K562 (cell line): ENCODE data around the gene RREB1. TPM values are rescaled to one million over a fixed set of nuclear protein-coding genes. Genes with fewer than 3 reads are reported as not detected.

ENCODE experiments used
- C11orf30 ChIP-seq: fragments of 450-650 bp; IDR thresholded peaks from 2 replicates; pipeline ENCODE4 v1.6.1; 2016; ENCODE audit warnings: low read depth, mild to moderate bottlenecking
- DMBX1 ChIP-seq: fragments of 250-450 bp; sonication (Bioruptor Pico); IDR thresholded peaks from 2 replicates; pipeline ENCODE4 v1.8.0; 2022; ENCODE audit warnings: inconsistent platforms, mild to moderate bottlenecking, moderate library complexity, borderline replicate concordance
- DNMT1 ChIP-seq: fragments of 450-650 bp; IDR thresholded peaks from 2 replicates; pipeline ENCODE4 v1.6.1; 2016; ENCODE audit warnings: antibody characterized with exemption, mild to moderate bottlenecking
- E2F3 ChIP-seq: fragments of 250-450 bp; sonication (Bioruptor Pico); IDR thresholded peaks from 2 replicates; pipeline ENCODE4 v1.4.0; 2020; ENCODE audit warnings: mild to moderate bottlenecking
- GTF2E2 ChIP-seq: fragments of 200-800 bp; sonication (Bioruptor generic); IDR thresholded peaks from 2 replicates; pipeline ENCODE4 v1.6.1; 2016; ENCODE audit warnings: missing genetic modification characterization, missing compliant biosample characterization
- MECOM ChIP-seq: fragments of 250-450 bp; sonication (Bioruptor Pico); IDR thresholded peaks from 2 replicates; pipeline ENCODE4 v1.8.0; 2022; ENCODE audit warnings: inconsistent platforms
- NR4A1 ChIP-seq, 2 experiments: fragments of 250-450 bp in 1 of 2; fragments of 450-650 bp in 1 of 2; sonication (Bioruptor Pico) in 1 of 2; IDR thresholded peaks; 2 replicates each; pipeline versions ENCODE4 v1.4.0 to v1.6.1; 2016 to 2020; ENCODE audit warnings: mild to moderate bottlenecking in 2 of 2, missing compliant biosample characterization in 1 of 2, missing genetic modification characterization in 1 of 2, moderate library complexity in 1 of 2
- TAF7 ChIP-seq: fragments of 450-650 bp; IDR thresholded peaks from 2 replicates; pipeline ENCODE4 v1.6.1; 2016; ENCODE audit warnings: missing genetic modification characterization, missing compliant biosample characterization
- TCF3 ChIP-seq: sonication (generic); formaldehyde crosslinking; IDR thresholded peaks from 2 replicates; pipeline ENCODE4 v1.4.0; 2020; ENCODE audit warnings: mild to moderate bottlenecking, missing genetic modification reagents
- TEAD4 ChIP-seq, 2 experiments: sonication (generic) in 1 of 2; formaldehyde crosslinking in 1 of 2; IDR thresholded peaks; 2 replicates each; pipeline versions ENCODE4 v1.6.1 to v1.8.0; 2012 to 2022; ENCODE audit warnings: borderline replicate concordance in 1 of 2, inconsistent platforms in 1 of 2, low read length in 1 of 2, mild to moderate bottlenecking in 1 of 2, missing genetic modification reagents in 1 of 2
- ZBTB17 ChIP-seq: fragments of 450-650 bp; formaldehyde crosslinking; IDR thresholded peaks from 2 replicates; pipeline ENCODE4 v1.4.0; 2020; ENCODE audit warnings: mild to moderate bottlenecking
- ZFPM2 ChIP-seq: fragments of 250-450 bp; sonication (Bioruptor Pico); IDR thresholded peaks from 2 replicates; pipeline ENCODE4 v1.5.1; 2022; ENCODE audit warnings: mild to moderate bottlenecking
- ZNF197 ChIP-seq: fragments of 200-800 bp; sonication (Bioruptor generic); IDR thresholded peaks from 2 replicates; pipeline ENCODE4 v1.6.1; 2016; ENCODE audit warnings: low read depth, missing genetic modification characterization, missing compliant biosample characterization
- polyA plus RNA-seq, 8 experiments: library from polyadenylated mRNA; depleted of rRNA in 4 of 8; stranded (reverse) in 5 of 8; unstranded in 3 of 8; fragments of >200 nt; fragmentation: Nextera tagmentation in 2 of 8; fragmentation: Illumina TruSeq in 1 of 8; extraction: Ambion mirVana in 2 of 8; extraction: Trizol in 1 of 8; gene quantifications; 2 replicates each; pipeline versions ENCODE4 v1.2.1 to v1.2.3, GENCODE V29; 2011 to 2014; ENCODE audit warnings: inconsistent platforms in 1 of 8, missing spikeins in 1 of 8
- total RNA-seq, 7 experiments: library from RNA; depleted of rRNA in 6 of 7; stranded (reverse); fragments of >200 nt in 6 of 7; fragmentation: Illumina TruSeq in 2 of 7; extraction: Trizol in 2 of 7; gene quantifications; 2 replicates each; pipeline versions ENCODE4 v1.2.1 to v1.2.3, GENCODE V29; 2011 to 2021; ENCODE audit warnings: low replicate concordance in 1 of 7
- TF ChIP-seq, protein P1 (sequence below): sonication (generic); formaldehyde crosslinking; IDR thresholded peaks from 2 replicates; pipeline ENCODE4 v1.8.0; 2023; ENCODE audit warnings: mild to moderate bottlenecking, missing genetic modification reagents
- TF ChIP-seq, protein P2 (sequence below): sonication (generic); formaldehyde crosslinking; IDR thresholded peaks from 2 replicates; pipeline ENCODE4 v1.8.0; 2022; ENCODE audit warnings: mild to moderate bottlenecking, low read depth, missing genetic modification reagents
- TF ChIP-seq, protein P3 (sequence below), 2 experiments: fragments of 450-650 bp; conservative IDR thresholded peaks; 2 replicates each; pipeline ENCODE4 v1.6.1; 2017; ENCODE audit warnings: mild to moderate bottlenecking in 2 of 2, moderate library complexity in 2 of 2
- TF ChIP-seq, protein P4 (sequence below): fragments of 450-650 bp; IDR thresholded peaks from 2 replicates; pipeline ENCODE4 v1.7.1; 2018; ENCODE audit warnings: mild to moderate bottlenecking, low read depth; ENCODE audit not compliant: partially characterized antibody

The RREB1 gene
- total and polyA plus RNA-seq, 9 of the 15 experiments (the other 6 are each of a cell fraction or from before 2014, with no cell fraction given): 3.3 to 64.2 (median 19.3) TPM

DNA sequence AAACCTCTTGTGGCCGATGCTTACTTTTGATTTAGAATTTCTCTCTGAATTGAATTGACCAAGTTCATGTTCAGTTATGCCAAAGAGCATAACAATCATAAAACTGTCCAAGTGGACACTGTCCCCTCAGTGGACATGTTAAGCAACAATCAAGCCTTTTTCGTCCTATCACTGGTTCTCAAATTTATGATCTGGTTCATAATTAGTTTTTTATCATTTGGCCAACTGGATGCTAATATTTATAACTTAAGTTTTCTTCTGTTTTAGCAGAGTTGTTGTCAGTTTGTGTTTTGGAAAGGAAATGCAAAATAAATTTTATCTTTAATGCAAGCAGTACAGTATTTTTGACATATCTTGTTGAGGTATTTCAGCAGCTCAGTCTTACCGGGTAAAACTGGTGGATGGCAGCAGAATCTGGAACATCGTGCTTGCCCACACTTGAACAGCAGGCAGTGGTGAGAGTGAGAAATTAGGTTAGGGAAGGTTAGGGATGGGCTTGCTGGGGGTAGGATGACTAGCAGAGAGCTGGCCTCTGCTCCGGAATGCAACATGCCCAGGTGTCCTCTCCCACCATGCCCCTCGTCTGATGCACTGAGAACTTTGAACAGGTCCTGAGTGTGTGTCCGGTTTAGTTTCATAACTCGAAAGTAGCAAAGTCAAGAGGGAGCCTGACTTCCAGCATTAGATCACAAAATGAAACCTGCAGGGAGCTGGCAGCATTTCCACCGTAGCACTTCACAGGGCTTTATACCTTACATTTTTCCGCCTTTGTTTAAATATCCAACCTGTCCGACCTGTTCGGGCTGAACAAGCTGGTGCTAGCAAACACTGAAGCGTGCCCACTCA lies 93.1 kb downstream of the RREB1 start (continued):
- TF ChIP-seq, protein P1, sequence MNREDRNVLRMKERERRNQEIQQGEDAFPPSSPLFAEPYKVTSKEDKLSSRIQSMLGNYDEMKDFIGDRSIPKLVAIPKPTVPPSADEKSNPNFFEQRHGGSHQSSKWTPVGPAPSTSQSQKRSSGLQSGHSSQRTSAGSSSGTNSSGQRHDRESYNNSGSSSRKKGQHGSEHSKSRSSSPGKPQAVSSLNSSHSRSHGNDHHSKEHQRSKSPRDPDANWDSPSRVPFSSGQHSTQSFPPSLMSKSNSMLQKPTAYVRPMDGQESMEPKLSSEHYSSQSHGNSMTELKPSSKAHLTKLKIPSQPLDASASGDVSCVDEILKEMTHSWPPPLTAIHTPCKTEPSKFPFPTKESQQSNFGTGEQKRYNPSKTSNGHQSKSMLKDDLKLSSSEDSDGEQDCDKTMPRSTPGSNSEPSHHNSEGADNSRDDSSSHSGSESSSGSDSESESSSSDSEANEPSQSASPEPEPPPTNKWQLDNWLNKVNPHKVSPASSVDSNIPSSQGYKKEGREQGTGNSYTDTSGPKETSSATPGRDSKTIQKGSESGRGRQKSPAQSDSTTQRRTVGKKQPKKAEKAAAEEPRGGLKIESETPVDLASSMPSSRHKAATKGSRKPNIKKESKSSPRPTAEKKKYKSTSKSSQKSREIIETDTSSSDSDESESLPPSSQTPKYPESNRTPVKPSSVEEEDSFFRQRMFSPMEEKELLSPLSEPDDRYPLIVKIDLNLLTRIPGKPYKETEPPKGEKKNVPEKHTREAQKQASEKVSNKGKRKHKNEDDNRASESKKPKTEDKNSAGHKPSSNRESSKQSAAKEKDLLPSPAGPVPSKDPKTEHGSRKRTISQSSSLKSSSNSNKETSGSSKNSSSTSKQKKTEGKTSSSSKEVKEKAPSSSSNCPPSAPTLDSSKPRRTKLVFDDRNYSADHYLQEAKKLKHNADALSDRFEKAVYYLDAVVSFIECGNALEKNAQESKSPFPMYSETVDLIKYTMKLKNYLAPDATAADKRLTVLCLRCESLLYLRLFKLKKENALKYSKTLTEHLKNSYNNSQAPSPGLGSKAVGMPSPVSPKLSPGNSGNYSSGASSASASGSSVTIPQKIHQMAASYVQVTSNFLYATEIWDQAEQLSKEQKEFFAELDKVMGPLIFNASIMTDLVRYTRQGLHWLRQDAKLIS (CRISPR knock-in tag): no peak; the same call in 1 of the 2 replicates
- no peak for TF ChIP-seq NR4A1 (CRISPR knock-in tag; IDR thresholded peaks at IDR 0.05)
- 0 out of 2 replicates have a peak, but pooled peaks have one; percentile 32 for TF ChIP-seq NR4A1 (tag; IDR thresholded peaks at IDR 0.05)
- no peak for TF ChIP-seq DNMT1
- TF ChIP-seq GTF2E2 (tag): peak; percentile 88
- TF ChIP-seq, protein P2, sequence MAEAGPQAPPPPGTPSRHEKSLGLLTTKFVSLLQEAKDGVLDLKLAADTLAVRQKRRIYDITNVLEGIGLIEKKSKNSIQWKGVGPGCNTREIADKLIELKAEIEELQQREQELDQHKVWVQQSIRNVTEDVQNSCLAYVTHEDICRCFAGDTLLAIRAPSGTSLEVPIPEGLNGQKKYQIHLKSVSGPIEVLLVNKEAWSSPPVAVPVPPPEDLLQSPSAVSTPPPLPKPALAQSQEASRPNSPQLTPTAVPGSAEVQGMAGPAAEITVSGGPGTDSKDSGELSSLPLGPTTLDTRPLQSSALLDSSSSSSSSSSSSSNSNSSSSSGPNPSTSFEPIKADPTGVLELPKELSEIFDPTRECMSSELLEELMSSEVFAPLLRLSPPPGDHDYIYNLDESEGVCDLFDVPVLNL: no peak
- TF ChIP-seq C11orf30: no peak
- peak; percentile 80; the same call in 1 of the 2 replicates for TF ChIP-seq ZBTB17 (CRISPR knock-in tag)
- TF ChIP-seq, protein P3, sequence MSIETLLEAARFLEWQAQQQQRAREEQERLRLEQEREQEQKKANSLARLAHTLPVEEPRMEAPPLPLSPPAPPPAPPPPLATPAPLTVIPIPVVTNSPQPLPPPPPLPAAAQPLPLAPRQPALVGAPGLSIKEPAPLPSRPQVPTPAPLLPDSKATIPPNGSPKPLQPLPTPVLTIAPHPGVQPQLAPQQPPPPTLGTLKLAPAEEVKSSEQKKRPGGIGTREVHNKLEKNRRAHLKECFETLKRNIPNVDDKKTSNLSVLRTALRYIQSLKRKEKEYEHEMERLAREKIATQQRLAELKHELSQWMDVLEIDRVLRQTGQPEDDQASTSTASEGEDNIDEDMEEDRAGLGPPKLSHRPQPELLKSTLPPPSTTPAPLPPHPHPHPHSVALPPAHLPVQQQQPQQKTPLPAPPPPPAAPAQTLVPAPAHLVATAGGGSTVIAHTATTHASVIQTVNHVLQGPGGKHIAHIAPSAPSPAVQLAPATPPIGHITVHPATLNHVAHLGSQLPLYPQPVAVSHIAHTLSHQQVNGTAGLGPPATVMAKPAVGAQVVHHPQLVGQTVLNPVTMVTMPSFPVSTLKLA (conservative IDR thresholded peaks at IDR 0.05): peak in 1 of 2 experiments; percentile 5; a peak in 2 of 4 replicates
- no peak for TF ChIP-seq E2F3 (CRISPR knock-in tag)
- TF ChIP-seq, protein P4, sequence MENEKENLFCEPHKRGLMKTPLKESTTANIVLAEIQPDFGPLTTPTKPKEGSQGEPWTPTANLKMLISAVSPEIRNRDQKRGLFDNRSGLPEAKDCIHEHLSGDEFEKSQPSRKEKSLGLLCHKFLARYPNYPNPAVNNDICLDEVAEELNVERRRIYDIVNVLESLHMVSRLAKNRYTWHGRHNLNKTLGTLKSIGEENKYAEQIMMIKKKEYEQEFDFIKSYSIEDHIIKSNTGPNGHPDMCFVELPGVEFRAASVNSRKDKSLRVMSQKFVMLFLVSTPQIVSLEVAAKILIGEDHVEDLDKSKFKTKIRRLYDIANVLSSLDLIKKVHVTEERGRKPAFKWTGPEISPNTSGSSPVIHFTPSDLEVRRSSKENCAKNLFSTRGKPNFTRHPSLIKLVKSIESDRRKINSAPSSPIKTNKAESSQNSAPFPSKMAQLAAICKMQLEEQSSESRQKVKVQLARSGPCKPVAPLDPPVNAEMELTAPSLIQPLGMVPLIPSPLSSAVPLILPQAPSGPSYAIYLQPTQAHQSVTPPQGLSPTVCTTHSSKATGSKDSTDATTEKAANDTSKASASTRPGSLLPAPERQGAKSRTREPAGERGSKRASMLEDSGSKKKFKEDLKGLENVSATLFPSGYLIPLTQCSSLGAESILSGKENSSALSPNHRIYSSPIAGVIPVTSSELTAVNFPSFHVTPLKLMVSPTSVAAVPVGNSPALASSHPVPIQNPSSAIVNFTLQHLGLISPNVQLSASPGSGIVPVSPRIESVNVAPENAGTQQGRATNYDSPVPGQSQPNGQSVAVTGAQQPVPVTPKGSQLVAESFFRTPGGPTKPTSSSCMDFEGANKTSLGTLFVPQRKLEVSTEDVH: no peak
- no peak for TF ChIP-seq TAF7 (tag)
- TF ChIP-seq ZNF197: 0 out of 2 replicates have a peak, but pooled peaks have one; percentile 12
- TF ChIP-seq TEAD4 (IDR thresholded peaks at IDR 0.05; ENCODE audit: low read length): peak; percentile 52
- no peak for TF ChIP-seq TEAD4 (CRISPR knock-in tag; IDR thresholded peaks at IDR 0.05; ENCODE audit: borderline replicate concordance)
- TF ChIP-seq DMBX1 (CRISPR knock-in tag): peak; percentile 75; the same call in 1 of the 2 replicates
- no peak for TF ChIP-seq MECOM (CRISPR knock-in tag)
- no peak for TF ChIP-seq TCF3 (CRISPR knock-in tag)
- TF ChIP-seq ZFPM2 (CRISPR knock-in tag): no peak
